PC-9 (cell line): Measurements from ENCODE around the gene TMEM127. TPM values are rescaled to one million over a fixed set of nuclear protein-coding genes. Genes with fewer than 3 reads are reported as not detected.

Experiments used
- BruUV-seq: library from RNA; stranded (reverse); fragments of 400-500 nt; replicated peaks from 2 replicates; lab custom pipeline; 2021; lab: Mats Ljungman, UMichigan
- CTCF ChIA-PET: fragments of 300-600 bp; sonication (Branson Sonifier 250); formaldehyde crosslinking; loops from one replicate; lab custom pipeline; 2022; ENCODE audit warnings: antibody characterized with exemption; lab: Charles Lee
- POLR2A ChIA-PET: fragments of 300-600 bp; sonication (Branson Sonifier 250); formaldehyde crosslinking; loops from one replicate; lab custom pipeline; 2022; ENCODE audit warnings: antibody characterized with exemption; ENCODE audit not compliant: unreplicated experiment; lab: Charles Lee
- DNase-seq, 2 experiments: peaks; one replicate each; pipeline versions ENCODE4 v3.0.0 to v3.0.0-alpha.2; 2015 to 2022; ENCODE audit warnings: mixed read lengths in 1 of 2
- H2AFZ ChIP-seq: fragments of 200-600 bp; sonication (generic); 2 replicates; pipeline ENCODE4 v1.8.1; 2017; ENCODE audit warnings: antibody characterized with exemption
- H3F3A ChIP-seq: fragments of 200-600 bp; sonication (generic); 2 replicates; pipeline ENCODE4 v1.8.1; 2017; ENCODE audit warnings: antibody characterized with exemption, mild to moderate bottlenecking, low read depth; ENCODE audit not compliant: insufficient read depth
- H3K27ac ChIP-seq: fragments of 200-600 bp; sonication (generic); 2 replicates; pipeline ENCODE4 v1.6.1; 2016; ENCODE audit warnings: mixed run types
- H3K27me3 ChIP-seq: fragments of 200-600 bp; sonication (generic); 2 replicates; pipeline ENCODE4 v1.6.1; 2016; ENCODE audit warnings: low read depth, mixed run types; ENCODE audit not compliant: insufficient read depth
- H3K36me3 ChIP-seq: fragments of 200-600 bp; sonication (generic); 2 replicates; pipeline ENCODE4 v1.6.1; 2016; ENCODE audit warnings: low read depth, mixed run types
- H3K4me1 ChIP-seq: fragments of 200-600 bp; sonication (generic); replicated peaks from 2 replicates; pipeline ENCODE4 v1.6.1; 2016; ENCODE audit warnings: mixed run types; ENCODE audit not compliant: insufficient read depth
- H3K4me2 ChIP-seq: fragments of 200-600 bp; sonication (generic); 2 replicates; pipeline ENCODE4 v1.6.1; 2017; ENCODE audit warnings: mixed run types
- H3K4me3 ChIP-seq: fragments of 200-600 bp; sonication (generic); 2 replicates; pipeline ENCODE4 v1.6.1; 2016; ENCODE audit warnings: mixed run types
- H3K79me2 ChIP-seq: fragments of 200-600 bp; sonication (generic); 2 replicates; pipeline ENCODE4 v1.6.1; 2017; ENCODE audit warnings: low read depth, mixed run types
- H3K9me2 ChIP-seq: fragments of 200-600 bp; sonication (generic); 2 replicates; pipeline ENCODE4 v1.8.1; 2017; ENCODE audit warnings: mild to moderate bottlenecking; ENCODE audit not compliant: insufficient read depth
- H3K9me3 ChIP-seq: fragments of 200-600 bp; sonication (generic); 2 replicates; pipeline ENCODE4 v1.8.1; 2016; ENCODE audit warnings: low read depth; ENCODE audit not compliant: insufficient read depth
- H4K20me1 ChIP-seq: fragments of 200-600 bp; sonication (generic); 2 replicates; pipeline ENCODE4 v1.8.1; 2017; ENCODE audit not compliant: insufficient read depth
- EZH2 ChIP-seq: fragments of 200-600 bp; sonication (generic); IDR thresholded peaks from 2 replicates; pipeline ENCODE4 v1.8.0; 2017; ENCODE audit warnings: antibody characterized with exemption, low read depth
- intact Hi-C: fragments of 100-400 bp; cut with micrococcal nuclease; formaldehyde crosslinking; loops from one replicate; pipeline ENCODE4 v1.10.0; 2022; ENCODE audit not compliant: unreplicated experiment
- total RNA-seq: library from RNA; stranded (reverse); gene quantifications from 2 replicates; pipeline ENCODE4 v1.2.3, GENCODE V29; 2021
- TF ChIP-seq, protein P1 (sequence below): fragments of 200-600 bp; sonication (generic); conservative IDR thresholded peaks from 2 replicates; pipeline ENCODE4 v1.6.1; 2017; ENCODE audit warnings: mixed run types, antibody characterized with exemption, mild to moderate bottlenecking, moderate library complexity

TMEM127 gene
- total RNA-seq, 1 experiment from 2014 or later, result 50.3 TPM

- Histone ChIP-seq H2AFZ (no peak overlapping the region), H3K27ac (no peak overlapping the region), H3K9me2 (no peaks in the 10 kb centered on the region), H3K79me2 (peaks cover 100% of the 10 kb centered on the region), H4K20me1 (peaks cover 99% of the 10 kb centered on the region), H3F3A (peaks cover 31% of the 10 kb centered on the region), H3K36me3 (peaks cover 24% of the 10 kb centered on the region), H3K4me1 (peaks cover 26% of the 10 kb centered on the region), H3K4me2 (no peak overlapping the region), H3K27me3 (no peaks in the 10 kb centered on the region), H3K4me3 (no peak overlapping the region), H3K9me3 (no peaks in the 10 kb centered on the region)
- TF ChIP-seq EZH2, result no peak
- TF ChIP-seq, protein P1, sequence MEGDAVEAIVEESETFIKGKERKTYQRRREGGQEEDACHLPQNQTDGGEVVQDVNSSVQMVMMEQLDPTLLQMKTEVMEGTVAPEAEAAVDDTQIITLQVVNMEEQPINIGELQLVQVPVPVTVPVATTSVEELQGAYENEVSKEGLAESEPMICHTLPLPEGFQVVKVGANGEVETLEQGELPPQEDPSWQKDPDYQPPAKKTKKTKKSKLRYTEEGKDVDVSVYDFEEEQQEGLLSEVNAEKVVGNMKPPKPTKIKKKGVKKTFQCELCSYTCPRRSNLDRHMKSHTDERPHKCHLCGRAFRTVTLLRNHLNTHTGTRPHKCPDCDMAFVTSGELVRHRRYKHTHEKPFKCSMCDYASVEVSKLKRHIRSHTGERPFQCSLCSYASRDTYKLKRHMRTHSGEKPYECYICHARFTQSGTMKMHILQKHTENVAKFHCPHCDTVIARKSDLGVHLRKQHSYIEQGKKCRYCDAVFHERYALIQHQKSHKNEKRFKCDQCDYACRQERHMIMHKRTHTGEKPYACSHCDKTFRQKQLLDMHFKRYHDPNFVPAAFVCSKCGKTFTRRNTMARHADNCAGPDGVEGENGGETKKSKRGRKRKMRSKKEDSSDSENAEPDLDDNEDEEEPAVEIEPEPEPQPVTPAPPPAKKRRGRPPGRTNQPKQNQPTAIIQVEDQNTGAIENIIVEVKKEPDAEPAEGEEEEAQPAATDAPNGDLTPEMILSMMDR, result no peak
- BruUV-seq, result no TSS peak
- ChIA-PET POLR2A (no interaction called here), CTCF (no interaction called here)
- intact Hi-C loops, result loop anchor here (10.0 kb wide), 1 partner anchor 302 kb away; the partner anchor contains the start of gene NEURL3
- peak in 1 of 2 experiments; percentile 28 for DNase-seq
Observed at GRCh38 chr2:96202152-96202854, 63.5 kb downstream of the TMEM127 start.

- BruUV-seq, result no TSS peak
- Histone ChIP-seq H3K27ac (0 out of 2 replicates have a peak overlapping the region, but pooled peaks have one; percentile 3), H4K20me1 (peaks cover 94% of the 10 kb centered on the region), H3K36me3 (peaks cover 21% of the 10 kb centered on the region), H3K4me2 (no peak overlapping the region), H3K4me3 (no peak overlapping the region), H2AFZ (no peak overlapping the region), H3F3A (peaks cover 23% of the 10 kb centered on the region), H3K9me2 (no peaks in the 10 kb centered on the region), H3K4me1 (peaks cover 18% of the 10 kb centered on the region), H3K79me2 (peaks cover 100% of the 10 kb centered on the region), H3K9me3 (no peaks in the 10 kb centered on the region), H3K27me3 (no peaks in the 10 kb centered on the region)
- no peak for DNase-seq
- ChIA-PET CTCF (interaction anchor here (0.6 to 0.9 kb wide), 3 partner anchors 117 to 175 kb away, joined by 3 to 6 read pairs (median 3); no protein-coding TSS in a partner anchor), POLR2A (no interaction called here)
- TF ChIP-seq, protein P1, result no peak
- no peak for TF ChIP-seq EZH2
- intact Hi-C loops, result loop anchor here (10.0 kb wide), 1 partner anchor 303 kb away; the partner anchor contains the start of gene NEURL3
Observed at GRCh38 chr2:96201338-96201737, 64.5 kb downstream of the TMEM127 start.

DNA sequence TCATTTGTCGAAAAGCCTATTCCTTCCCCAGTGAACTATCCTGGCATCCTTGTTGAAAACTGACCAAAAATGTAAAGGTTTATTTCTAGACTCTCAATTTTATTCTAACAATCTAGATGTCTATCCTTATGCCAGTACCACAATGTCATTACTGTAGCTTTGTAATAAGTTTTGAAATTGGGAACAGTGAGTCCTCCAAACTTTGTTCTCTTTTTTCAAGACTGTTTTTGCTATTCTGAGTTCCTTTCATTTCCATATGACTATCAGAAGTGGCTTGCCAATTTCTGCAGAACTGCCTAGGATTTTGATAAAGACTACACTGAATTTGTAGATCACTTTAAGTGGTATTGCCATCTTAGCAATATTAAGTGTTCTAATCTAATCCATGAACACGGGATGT, 66.9 kb downstream of the TMEM127 start:
- no peak overlapping the region for H3K4me3 ChIP-seq
- no TSS peak for BruUV-seq
- no peaks in the 10 kb centered on the region for H3K9me2 ChIP-seq
- CTCF ChIA-PET, result no interaction called here
- no peak for DNase-seq
- H3K36me3 ChIP-seq, result peaks cover 30% of the 10 kb centered on the region
- no peaks in the 10 kb centered on the region for H3K9me3 ChIP-seq
- no peaks in the 10 kb centered on the region; the same call in 1 of the 2 replicates for H3K4me1 ChIP-seq
- H3K27ac ChIP-seq, result no peak overlapping the region
- peaks cover 100% of the 10 kb centered on the region for H3K79me2 ChIP-seq
- intact Hi-C loops, result no loop called here
- POLR2A ChIA-PET, result interaction anchor here (0.6 kb wide), 1 partner anchor 294 kb away, joined by 6 read pairs; no protein-coding TSS in a partner anchor
- TF ChIP-seq, protein P1, result no peak
- no peak for TF ChIP-seq EZH2
- H2AFZ ChIP-seq, result no peak overlapping the region
- H4K20me1 ChIP-seq, result peaks cover 92% of the 10 kb centered on the region
- H3K4me2 ChIP-seq, result no peak overlapping the region
- peaks cover 24% of the 10 kb centered on the region for H3F3A ChIP-seq
- H3K27me3 ChIP-seq, result no peaks in the 10 kb centered on the region

Other genes with a start within 250 kb of the TMEM127 start
- gene GPAT2, start 231.1 kb downstream of the TMEM127 start, total RNA-seq, result 9.1 and 11.0 TPM in 2 replicates
- 0.26 and 0.55 TPM in 2 replicates for gene ADRA2B, start 149.4 kb downstream of the TMEM127 start, total RNA-seq
- not detected in 2 replicates for gene ASTL, start 127.5 kb downstream of the TMEM127 start, total RNA-seq
- gene DUSP2, start 120.6 kb downstream of the TMEM127 start, total RNA-seq, result 4.0 and 5.2 TPM in 2 replicates
- 171 and 189 TPM in 2 replicates for gene STARD7, start 57.2 kb downstream of the TMEM127 start, total RNA-seq
- gene CIAO1, start 228 bp upstream of the TMEM127 start, total RNA-seq, result 85.3 and 99.5 TPM in 2 replicates
- 214 and 229 TPM in 2 replicates for gene SNRNP200, start 39.5 kb upstream of the TMEM127 start, total RNA-seq
- gene ITPRIPL1, start 59.3 kb upstream of the TMEM127 start, total RNA-seq, result not detected in 2 replicates
- 55.0 and 55.4 TPM in 2 replicates for gene NCAPH, start 69.8 kb upstream of the TMEM127 start, total RNA-seq
- gene NEURL3, start 239.4 kb upstream of the TMEM127 start, total RNA-seq, result 0.48 and 0.63 TPM in 2 replicates